ENCODE data around the gene SREBF2.

Gene SREBF2

DNA sequence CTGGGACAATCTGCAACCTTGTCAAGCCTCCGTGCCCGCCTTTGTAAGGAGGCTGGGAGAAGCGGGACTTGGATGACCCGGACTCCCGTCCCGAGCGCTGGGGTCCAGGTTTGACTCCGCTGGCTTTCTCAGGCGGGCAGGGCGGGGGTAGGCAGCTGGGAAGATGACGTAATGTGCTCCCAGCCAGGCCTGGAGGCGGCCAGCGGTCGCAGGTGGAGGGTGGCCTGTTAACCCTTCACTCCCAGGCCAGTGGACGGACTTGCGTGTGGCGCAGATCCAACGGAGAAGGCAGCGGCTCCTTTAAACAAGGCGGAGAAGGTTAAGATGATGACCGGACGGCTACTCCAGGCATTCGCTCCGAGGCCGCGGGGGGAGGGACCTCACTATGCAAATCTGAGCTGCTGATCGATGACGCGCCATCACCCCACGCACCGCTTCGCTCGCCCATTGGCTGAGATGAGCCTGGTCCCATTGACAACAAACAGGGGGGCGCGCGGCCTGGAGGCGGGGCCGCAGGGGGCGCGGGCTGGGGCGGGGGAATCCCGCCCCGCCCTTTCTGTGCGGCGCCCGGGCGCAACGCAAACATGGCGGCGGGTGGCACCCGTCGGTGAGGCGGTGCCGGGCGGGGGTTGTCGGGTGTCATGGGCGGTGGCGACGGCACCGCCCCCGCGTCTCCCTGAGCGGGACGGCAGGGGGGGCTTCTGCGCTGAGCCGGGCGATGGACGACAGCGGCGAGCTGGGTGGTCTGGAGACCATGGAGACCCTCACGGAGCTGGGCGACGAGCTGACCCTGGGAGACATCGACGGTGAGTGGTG is at the start of gene SREBF2:
Gene SREBF2, plus strand, starts transcription at position 553 of the 816 bp plus-strand sequence. Its CDS starts 166 bp downstream, at position 719.
- peak; percentile 96 for DNase-seq

DNA sequence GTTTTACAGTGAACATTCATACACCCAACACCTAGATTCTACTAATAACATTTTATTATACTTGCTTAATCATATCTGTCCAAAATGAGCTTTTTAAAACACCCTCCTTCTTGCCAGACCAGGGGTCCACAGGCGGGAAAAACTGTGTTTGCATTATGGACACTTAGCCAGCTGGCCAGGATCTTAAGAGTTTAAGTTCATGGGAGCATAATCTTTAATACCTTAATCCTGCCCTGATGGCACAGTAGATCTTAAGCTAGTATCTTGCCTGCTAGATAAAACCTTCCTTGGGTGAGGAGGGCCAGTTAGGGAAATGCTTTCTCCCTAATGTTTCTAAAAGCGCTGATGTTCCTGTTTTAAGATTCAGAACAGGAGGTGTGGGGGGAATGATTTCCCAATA is 45.6 kb upstream of the SREBF2 start:
- no peak for DNase-seq

DNA sequence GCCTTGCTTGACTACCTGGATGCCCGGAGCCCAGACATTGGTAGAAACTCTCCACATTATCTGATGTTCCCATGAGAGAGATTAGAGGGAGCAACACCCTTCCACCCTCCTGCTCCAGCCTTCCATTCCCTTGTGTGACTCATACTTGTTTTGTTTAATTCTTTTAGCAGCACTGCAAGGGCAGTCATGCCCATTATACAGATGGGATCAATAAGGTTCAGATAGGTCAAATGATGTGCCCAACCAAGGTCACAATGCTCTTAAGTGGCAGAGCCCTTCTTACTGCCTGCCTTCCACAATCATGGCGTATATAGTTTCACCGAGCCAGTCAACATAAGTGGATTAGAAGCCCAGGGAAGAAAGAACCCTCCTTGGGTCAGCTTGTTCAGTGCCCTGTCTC is 39.0 kb upstream of the SREBF2 start:
- no peak for DNase-seq

DNA sequence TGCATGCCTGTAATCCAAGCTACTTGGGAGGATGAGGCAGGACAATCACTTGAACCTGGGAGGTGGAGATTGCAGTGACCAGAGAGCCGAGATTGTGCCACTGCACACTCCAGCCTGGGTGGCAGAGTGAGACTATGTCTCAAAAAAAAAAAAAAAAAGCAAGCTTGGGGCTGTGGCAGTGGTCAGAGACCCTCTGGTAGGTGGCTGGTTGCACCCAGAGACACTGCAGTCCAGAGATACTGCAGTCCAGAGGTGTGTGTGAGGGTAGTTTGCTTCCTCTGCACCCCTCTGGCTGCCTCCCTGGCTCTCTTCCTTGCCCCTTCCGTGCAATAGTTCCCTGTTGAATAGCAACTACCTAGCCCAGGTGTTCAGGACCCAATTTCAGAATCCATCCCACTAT is 34.2 kb upstream of the SREBF2 start:
- no peak for DNase-seq

DNA sequence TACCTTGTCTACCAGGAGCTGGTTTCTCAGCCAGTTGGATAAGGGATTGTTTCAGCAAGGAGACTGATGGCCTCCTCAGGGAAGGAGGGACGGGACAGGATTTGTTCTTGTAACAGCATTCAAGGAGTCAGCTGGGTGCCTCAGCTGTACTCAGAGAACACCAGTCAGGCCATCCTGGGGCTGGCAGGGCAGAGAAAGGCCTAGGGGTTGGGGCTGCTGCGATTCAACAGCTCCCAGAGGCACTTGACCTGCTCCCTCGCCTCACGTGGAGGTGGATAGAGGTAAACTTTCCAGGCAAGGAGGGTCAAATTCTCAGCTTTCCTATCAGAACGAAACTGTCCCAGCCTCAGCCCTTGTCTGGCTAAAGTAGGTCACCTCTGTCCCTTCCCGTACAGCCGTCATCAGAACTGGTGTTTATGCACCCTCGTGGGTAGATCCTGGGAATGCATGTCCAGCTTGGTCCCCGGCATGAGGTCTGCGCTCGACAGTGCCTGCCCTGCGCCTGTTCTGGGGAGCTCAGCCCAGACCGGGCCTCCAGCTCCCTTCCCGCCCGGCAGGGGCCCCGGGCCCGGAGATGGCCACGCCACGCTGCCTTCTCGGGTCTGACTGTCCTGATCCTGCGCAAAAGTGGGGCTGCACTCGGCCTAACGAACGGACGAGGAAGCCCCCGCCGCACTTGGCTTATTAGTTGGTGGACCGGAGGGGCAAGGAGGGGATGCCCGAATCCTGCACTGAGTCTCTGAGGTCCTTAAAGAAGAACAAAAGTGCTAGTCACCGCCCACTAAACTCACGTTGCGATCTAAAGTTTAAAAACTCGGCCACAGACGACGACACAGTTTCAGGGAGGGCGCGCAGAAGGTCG is 33.2 kb upstream of the SREBF2 start:
- DNase-seq: no peak

DNA sequence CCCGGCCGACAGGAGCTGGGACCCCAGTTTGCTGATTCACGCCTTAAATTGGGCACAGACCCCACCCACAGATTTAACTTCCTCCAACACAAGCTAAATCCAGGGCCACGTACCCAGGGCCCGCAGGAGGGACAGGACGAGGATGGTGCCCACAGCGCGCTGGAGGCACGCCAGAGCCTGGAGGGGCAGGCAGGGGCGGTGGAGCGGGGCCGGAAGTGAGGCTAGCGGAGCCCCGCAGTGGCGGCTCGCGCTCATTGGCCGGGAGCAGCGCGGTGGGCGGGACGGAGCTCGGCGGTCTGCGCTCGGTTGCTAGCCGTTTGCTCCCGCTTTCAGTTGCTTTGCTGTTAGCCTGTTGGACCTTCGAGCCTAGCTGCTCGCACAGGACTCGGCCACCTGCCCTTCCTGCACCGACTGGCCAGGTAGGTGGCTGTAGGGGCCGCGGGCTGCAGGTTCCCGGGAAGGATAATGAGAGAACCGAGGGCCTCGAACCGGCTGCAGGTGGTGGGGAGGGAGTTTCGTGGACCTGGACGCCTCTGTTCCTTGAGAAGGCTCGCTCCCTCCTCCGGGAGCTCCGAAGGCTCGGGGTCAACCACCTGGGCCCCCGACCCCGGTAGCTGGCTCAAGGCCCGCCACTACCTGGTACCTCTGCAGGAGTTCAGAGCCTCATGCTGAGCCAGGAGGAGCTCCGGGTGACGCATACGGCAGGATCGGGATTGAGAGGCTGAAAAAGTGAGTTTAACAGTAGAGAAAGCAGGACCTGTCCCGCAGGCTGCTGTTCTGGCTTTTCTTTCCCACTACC is 32.4 kb upstream of the SREBF2 start, which contains the start of gene CCDC134:
Gene CCDC134, plus strand, starts transcription at position 332 of the 799 bp plus-strand sequence. CDS start 8,212 bp downstream, outside the sequence.
- peak; percentile 78 for DNase-seq

DNA sequence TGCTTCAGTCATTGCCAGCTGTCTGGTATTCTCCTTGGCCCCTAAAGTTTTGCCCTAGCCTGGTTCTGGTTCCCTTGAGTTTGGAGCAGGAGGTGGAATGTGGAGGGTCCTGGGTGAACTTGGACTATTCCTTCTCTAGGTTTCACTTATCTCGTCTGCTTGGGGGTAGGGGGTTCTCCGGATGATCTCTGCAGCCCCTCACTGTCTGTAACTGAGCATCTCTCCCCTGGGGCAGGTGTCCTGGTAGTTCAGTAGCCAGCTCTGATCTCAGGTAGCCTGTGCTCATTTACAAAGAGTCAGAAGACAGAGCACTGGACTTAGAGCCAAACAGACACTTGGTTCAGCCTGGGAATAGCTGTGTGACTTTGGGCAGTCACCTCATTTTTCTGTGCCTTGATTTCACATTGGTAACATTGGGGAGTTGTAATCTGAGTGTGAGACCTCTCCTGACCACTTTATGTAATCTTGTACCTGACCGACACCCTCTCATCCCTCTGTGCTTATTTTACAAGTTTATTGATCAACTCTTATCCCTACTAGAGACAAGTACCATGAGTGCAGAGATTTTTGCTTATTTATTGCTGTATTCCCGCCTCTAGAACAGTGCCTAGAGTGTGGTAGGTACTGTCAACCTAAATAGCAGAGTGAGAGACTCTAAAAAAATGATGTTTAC is 31.6 kb upstream of the SREBF2 start:
- DNase-seq: no peak

DNA sequence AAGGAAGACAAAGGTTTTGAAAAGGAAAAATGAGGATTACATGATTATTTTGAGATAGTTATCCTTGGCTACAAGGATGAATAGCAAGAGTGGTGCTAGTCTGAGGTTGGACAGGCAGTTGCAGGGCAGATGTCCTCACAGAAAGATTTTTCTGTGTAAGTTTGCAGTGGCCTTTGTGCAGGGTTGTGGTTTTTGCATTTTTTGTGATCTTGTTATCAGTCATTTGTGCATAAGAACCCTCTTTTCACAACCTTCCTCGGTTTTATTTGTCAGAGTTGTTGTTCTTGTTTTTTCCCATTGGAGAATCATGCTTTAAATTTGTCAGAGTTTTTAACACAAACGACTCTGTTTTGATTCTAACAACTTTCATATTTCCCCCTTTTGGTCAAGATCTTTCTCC is 31.0 kb upstream of the SREBF2 start:
- no peak for DNase-seq

DNA sequence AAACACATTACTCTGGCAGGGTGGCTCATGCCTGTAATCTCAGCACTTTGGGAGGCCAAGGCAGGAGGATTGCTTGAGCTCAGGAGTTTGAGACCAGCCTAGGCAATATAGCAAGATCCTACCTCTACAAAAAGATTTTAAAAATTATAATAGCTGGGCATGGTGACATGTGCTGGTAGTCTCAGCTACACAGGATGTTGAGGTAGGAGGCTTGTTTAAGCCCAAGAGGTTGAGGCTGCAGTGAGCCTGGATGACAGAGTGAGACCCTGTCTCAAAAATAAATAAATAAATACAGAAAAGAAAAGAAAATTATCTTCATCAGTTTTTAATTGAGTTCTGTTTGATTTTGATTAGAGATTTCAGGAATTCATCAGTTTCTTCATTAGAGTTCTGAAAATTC is 27.3 kb upstream of the SREBF2 start:
- DNase-seq: no peak

DNA sequence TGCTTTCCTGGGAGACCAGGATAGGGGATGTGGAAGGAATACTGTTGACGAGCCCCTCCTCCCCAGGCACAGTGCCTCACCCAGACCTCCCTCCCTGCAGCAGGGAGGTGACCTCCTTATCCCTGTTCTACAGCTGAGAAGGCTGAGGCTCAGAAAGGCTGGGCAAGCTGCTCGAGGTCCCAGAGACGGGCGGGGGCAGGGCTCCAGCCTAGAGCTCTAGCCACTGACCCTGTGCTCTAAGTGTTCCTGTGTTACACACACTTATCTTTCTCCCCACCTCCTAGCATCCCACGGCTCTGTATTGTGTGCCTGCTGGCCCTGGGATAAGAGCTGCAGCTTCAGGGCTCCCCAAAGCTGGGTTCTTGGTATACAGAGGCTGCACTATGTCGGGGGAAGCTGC is 24.5 kb upstream of the SREBF2 start:
- DNase-seq: no peak

DNA sequence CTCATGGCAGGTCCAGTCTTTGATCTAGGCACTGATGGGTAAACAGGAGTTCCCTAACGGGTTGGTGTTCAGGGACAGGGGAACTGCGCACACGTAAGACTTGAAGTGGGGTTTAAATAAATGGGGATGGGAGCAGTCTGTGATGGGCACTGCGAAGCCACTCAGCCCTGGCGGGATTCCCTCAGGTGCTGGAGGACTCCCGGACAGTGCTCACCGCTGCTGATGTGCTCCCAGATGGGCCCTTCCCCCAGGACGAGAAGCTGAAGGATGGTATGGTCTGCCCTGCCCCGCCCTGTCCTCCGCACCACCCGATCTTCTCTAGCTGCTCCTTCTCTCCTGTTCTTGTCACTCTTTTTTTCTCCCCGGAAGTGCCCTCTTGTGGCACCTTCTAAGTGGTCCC is 22.9 kb upstream of the SREBF2 start:
- DNase-seq: no peak

DNA sequence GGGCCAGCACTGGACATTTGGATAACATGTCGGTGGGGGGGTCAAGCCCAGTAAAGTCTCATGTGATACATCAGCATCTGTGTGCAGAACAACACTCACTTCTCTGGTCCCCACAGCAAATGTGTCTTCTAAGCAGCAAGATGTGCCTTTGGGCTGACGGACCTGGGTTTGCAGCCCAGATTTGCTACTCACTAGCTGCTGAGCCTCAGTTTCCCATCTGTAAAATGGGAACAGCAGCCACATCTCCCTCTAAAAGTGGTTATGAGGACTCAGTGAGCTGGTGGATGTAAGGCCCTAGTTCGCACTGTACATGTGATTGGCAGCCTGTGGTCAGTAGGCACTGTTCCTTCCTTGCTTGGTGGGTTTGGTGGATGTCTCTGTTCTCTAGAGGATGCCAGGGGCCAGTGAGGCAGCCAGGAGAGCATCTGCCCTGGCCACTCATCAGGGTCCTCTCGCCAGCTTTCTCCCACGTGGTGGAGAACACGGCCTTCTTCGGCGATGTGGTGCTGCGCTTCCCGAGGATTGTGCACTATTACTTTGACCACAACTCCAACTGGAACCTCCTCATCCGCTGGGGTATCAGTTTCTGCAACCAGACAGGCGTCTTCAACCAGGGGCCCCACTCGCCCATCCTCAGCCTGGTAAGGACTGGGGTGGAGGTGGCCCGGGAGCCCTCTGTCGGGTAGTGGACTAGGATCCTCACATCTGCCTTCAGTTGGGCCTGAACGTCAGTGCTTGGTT is 19.9 kb upstream of the SREBF2 start:
- no peak for DNase-seq

DNA sequence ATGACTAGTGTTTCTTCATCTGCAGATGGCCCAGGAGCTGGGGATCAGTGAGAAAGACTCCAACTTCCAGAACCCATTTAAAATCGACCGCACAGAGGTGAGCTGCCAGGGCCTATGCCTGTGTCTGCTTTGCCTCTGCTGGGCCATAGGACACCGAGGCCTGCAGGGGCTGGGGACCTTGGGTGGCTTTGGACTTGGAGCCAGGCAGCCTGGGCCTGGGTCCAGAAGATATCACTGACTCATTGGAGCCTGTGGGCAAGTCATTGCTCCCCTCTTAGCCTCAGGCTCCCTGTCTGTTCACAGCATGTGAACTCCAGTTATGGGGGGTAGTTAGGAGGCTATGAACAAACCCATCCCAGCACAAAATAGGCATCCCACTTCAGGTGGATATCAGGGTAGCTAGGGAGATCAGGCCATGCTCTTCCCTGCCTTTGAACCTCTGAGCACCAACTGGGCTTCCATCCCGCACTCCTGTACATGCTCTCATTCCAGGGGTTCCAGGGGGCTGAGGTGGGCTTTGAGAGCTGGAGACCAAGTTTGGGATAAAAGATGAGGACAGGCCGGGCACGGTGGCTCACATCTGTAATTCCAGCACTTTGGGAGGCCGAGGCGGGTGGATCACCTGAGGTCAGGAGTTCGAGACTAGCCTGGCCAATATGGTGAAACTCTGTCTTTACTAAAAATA is 19.0 kb upstream of the SREBF2 start:
- DNase-seq: no peak

DNA sequence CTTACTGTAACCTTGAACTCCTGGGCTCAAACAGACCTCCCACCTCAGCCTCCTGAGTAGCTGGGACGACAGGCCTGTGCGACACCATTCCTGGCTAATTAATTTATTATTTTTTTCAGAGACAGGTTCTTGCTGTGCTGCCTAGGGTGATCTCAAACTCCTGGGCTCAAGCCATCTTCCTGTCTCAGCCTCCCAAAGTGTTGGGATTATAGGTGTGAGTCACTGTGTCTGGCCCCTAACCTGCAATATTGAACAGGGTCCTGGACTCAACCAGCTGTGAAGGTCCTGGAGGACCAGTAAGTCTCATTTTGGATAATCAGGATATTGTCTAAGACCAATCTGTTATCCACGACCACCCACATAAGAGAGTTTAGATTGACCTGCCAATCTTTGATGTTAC is 17.2 kb upstream of the SREBF2 start:
- no peak for DNase-seq

DNA sequence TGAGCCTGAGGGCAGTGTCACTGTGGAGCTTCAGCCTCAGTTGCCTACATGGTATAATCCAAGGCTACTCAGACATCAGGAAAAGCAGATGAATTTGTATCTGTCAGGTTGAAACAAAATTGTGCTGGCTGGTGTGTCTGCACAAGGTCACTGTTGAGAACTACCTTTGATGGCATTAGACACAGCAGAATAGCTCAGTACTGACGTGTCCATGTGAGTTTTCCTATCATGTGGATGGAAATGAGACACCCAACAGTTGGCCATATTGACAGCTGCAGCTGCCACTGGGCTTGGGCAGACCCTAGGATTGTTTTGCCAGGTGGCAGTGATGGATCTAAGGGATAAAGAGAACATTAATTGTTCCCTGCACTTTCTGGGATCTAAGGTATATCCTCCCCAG is 16.7 kb upstream of the SREBF2 start:
- DNase-seq: no peak

DNA sequence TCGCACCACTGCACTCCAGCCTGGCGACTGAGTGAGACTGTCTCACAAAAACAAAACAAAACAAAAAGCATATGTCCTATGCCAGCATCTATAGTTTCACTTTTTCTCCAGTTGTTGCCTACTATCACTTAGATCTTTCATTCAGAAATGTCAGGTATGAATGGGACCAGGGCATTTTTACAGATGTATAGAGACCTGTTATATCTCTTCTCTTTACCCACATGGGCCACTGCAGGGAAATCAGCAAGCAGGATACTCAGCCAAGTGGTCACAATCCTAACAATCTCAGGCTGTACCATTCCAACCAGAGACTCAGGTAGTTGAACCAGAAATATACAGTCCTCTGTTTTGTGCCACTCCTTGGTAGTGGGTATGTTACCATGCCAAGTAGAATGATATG is 16.0 kb upstream of the SREBF2 start:
- no peak for DNase-seq

DNA sequence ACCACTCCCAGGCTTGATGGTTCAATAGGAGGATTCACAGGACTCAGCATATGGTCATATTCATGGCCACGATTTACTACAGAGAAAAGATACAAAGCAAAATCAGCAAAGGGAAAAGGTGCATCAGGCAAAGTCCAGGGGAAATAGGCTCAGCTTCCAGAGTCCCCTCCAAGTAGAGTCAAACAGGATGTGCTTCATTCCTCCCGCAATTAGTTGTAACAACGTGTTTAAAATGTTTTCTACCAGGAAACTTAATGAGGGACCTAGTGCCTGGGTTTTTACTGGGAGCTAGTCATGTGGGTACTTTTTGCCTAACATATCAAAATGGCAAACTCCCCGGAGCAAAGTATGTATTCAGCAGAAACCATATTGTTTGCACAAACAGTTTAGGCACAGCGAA is 14.9 kb upstream of the SREBF2 start:
- no peak for DNase-seq

DNA sequence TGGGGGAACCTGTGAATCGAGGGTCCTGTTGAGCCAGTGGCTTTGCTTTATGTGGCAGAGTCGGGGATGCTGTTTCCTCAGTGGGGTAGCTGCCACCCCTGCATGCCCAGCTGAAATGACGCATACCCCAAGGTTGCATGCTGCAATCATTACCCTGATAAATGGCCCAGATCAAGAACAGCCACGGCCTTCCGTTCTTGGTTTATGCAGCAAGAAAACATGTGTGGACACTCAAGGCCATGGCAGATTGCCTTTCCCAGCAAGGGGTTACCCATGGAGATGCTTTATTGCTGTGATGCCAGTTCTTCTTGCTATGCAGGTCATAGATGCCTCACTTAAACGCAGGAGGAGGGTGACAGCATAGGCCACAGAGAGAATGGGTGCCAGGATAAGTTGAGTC is 14.3 kb upstream of the SREBF2 start:
- no peak for DNase-seq

DNA sequence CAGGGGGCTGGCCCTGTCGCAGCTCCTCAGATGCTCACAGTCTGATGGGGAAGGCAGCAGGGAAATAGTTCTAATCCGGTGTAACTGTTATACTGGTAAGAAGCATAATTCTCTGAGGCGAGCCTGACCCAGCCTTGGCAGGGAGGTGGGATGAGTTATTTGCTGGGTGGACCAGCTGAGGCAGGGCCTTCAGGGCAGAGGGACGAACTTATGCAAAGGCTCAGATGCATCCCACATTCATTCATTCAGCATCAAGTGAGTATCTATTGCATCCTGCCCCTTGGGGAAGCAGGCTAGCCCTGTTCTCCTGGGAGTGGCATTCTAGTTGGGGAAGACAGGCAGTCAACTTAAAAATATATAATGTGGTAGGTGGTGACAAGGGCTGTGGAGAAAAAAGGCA is 13.6 kb upstream of the SREBF2 start:
- no peak for DNase-seq

DNA sequence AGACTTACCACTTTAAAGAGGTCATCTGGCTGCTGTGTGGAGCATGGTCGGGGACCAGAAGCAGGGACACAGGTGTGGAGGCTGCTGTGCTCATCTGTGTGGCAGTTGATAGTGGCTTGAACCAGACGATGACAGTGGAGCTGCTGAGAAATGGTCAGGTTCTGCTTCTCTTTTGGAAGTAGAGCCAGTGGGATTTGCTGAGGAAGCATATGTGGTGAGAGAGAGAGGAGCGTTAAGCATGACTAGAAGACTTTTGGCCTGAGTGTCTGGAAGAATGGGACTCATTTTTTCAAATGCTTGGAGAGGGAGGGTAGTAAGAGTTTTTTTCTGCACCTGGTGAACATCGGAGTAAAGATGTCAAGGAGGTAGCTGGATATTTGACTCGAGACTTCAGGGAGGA is 12.5 kb upstream of the SREBF2 start:
- DNase-seq: no peak
